Activated CD4-positive, alpha-beta T cell treated with anti-CD3 and anti-CD28 coated beads for 1 hour (primary cell): ENCODE results near the gene TSHZ3.

Experiments used
- DNase-seq: peaks from one replicate; pipeline ENCODE4 v3.0.0-alpha.2; 2020

TSHZ3 gene

GRCh38 chr19:31349160-31349881 is at the start of gene TSHZ3:
Gene TSHZ3, minus strand, starts transcription at chr19:31349436. Its CDS starts 217 bp downstream, at chr19:31349219.
- no peak for DNase-seq

- no peak for DNase-seq
These were observed 48.1 kb upstream of the TSHZ3 start for GRCh38 chr19:31397308-31397707.

DNA sequence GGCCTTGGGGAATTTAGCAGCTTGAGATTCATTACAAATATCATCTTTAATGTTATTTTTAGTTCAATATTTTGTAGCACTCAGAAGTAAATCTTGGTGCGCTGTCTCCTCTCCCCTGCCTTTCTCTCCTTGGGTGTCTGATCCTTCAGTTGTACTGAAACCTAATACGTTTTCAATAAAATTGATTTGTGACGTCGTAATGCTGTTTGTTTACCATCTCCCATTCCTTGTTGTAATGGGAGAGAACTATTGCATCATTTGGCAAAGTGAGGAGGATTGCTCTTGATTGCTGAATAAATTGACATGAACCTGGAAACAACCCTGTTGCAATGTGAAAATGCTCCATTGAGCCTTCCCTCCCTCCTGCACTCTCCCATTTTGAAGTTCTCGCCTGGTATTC is 43.2 kb upstream of the TSHZ3 start:
- DNase-seq, result no peak

DNA sequence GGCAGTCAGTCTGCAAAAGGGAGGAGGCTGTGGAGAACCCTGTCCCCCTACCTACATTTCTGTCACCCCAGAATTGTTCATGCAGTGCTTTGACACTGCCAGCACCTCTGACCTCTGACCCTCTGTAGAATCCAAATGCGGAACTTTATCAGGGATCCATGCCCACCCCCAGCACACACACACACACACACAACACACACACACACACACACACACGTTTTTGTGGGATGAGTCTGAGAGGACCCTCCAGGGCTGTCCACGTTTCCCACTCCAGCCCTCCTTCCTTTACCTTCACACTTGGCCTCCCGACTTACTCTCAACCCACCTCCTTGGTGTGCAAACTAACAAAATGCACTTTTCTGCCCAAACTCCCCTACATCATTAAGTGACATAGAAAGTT is 42.3 kb upstream of the TSHZ3 start:
- no peak for DNase-seq

- DNase-seq, result no peak
These were observed 41.5 kb upstream of the TSHZ3 start for GRCh38 chr19:31390711-31391110.

GRCh38 chr19:31389874-31390273 is 40.6 kb upstream of the TSHZ3 start:
- DNase-seq, result no peak

- DNase-seq, result no peak
These were observed 38.6 kb upstream of the TSHZ3 start for GRCh38 chr19:31387717-31388301.

- no peak for DNase-seq
These were observed 37.6 kb upstream of the TSHZ3 start for GRCh38 chr19:31386806-31387205.

- no peak for DNase-seq
These were observed 36.5 kb upstream of the TSHZ3 start for GRCh38 chr19:31385744-31386143.

- no peak for DNase-seq
These were observed 34.3 kb upstream of the TSHZ3 start for GRCh38 chr19:31383553-31383952.

GRCh38 chr19:31380854-31381253 is 31.6 kb upstream of the TSHZ3 start:
- no peak for DNase-seq

DNA sequence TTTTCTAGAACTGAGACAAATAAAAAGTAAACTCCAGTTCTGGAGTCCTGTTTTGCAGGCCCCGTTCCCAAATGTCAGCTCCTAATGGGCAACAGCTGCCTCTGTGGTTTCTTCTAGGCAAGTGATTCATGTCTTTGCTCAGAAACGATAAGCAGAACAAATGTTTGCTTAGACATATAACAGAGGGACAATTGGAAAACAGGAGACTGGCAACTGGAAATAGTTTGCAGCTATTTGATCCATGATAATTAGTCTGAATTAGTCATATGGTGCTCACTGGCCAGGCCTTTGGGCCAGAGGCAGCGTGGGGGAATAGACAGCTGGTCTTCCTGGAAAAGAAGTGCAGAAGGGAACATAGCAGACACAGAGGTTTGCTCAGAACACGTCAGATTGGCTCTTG is 29.2 kb upstream of the TSHZ3 start:
- DNase-seq, result no peak

DNA sequence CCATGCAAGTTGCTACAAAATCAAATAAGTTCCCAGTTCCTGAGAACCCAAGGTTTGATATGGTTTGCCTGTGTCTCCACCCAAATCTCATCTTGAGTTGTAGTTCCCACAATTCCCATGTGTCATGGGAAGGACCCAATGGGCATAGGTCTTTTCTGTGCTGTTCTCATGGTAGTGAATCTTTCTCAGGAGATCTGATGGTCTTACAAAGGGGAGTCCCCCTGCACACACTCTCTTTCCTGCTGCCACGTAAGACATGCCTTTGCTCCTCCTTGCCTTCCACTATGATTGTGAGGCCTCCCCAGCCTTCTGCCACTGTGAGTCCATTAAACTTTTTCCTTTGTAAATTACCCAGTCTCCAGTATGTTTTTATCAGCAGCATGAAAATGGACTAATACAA is 28.5 kb upstream of the TSHZ3 start:
- no peak for DNase-seq

GRCh38 chr19:31372246-31372781 is 23.1 kb upstream of the TSHZ3 start:
- no peak for DNase-seq

DNA sequence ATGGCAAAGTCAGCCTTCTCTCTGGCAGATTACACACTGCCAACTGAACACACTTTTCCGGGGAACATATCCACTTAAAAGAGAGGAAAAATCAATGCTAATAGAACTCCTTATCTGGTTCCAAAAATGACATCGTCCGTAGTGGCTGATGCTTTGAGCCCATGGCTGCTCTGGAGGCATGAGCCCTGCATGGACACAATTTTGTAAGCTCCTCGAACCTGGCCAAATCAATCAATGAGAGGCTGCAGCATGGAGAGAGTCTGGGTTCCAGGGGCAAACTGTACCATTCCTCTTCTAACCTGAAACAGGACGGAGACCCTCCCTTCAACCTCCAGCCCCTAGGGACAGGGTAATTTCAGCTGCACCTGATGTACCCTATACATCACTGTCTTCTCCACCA is 21.0 kb upstream of the TSHZ3 start:
- DNase-seq, result no peak

DNA sequence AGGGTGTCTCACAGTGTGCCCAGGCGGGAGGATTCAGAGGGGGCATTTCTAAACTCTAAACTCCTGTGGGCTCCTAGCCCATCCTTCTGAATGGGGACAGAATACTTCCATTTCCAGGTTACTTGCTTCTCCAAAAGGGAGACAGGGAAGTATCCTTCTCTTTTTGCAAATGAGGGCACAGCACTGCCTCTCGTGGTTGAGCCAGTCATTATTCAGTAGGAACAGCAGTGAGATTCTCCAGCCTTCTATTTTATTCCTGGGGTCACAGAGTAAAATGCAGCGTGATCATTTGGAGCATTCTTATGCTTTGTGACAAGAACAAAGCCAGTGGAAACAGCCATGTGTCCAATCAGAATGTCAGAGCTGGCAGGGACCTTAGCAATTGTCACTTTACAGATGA is 15.7 kb upstream of the TSHZ3 start:
- no peak for DNase-seq

GRCh38 chr19:31361728-31362127 is 12.5 kb upstream of the TSHZ3 start:
- DNase-seq, result no peak

- no peak for DNase-seq
These were observed 8.1 kb upstream of the TSHZ3 start for GRCh38 chr19:31357315-31357673.

GRCh38 chr19:31356587-31357314 is 7.5 kb upstream of the TSHZ3 start:
- DNase-seq, result no peak

GRCh38 chr19:31355665-31356289 is 6.5 kb upstream of the TSHZ3 start:
- DNase-seq, result no peak

DNA sequence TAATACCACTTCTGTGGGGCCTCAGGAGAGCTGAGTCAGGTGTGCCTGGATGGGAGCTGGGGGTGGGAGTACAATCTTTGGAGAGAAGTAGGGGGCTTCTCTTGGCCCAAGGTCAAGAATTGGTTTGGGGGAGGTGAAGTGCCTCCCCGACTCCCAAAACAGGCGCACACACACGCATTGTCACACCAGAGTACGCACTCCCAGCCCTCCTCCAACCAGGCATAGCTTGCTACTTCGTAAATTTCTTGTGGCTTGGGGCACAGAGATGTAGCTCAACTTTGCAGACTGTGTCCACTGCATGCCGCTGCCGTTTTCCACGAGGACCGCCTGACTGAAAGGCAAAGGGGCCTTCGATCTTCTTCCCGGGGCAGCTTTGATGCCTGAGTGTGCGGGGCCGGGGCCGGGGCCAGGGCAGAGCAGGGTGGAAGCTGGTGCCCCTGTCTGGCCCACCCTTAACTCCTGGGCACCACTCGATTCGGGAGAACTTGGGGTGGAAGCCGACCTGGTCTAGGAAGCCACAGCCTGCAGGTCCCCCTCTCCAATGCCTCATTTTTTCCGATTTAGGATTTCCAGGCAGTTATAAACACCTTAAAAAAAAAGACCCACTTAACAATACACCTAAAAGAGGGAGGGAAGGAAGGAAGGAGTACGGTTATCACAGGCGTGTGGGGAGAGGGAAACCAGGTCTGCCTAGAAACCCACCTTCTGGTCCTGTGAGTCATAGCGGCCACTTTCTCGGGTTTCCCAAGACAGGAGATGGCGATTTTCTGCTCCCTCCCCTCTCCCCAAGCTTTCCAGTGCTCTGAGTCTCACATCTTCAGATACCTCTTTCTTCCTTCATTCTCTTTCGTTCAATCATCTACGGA is 5.8 kb upstream of the TSHZ3 start:
- no peak for DNase-seq

- DNase-seq, result no peak
These were observed 5.1 kb upstream of the TSHZ3 start for GRCh38 chr19:31354316-31354715.

DNA sequence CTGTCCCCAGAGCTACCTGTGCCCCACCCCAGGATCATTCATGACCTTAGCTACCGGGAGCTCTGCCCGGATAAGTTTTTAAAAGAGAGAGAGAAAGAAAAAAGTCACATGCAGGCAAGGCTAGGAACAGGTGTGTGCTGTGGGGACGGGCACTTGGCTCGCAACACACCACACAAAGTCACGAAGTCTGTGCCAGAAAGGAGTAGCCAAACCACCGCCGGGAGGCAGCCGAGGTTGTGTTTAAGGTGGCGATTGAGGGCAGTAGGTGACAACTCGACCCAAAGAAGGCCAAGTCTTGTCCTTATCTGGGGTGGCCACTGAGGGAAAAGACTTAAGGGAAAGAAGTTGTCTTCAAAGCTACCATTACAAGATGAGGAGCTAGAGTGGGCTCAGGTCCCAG is 4.6 kb upstream of the TSHZ3 start:
- no peak for DNase-seq
